Activated CD4-positive, alpha-beta T cell treated with anti-CD3 and anti-CD28 coated beads, Interleukin-2, amount 50 U/mL, for 24 hours (primary cell): Measurements from ENCODE around the gene DNAH10.

ENCODE experiments used
- DNase-seq, 2 donors: peaks; one replicate each; pipeline ENCODE4 v3.0.0-alpha.2; 2020; ENCODE audit warnings: low read depth in 1 of 2, low spot score in 1 of 2

DNAH10 gene

GRCh38 chr12:123743002-123743401, 19.1 kb upstream of the DNAH10 start:
- DNase-seq = no peak

GRCh38 chr12:123744836-123745235, 17.3 kb upstream of the DNAH10 start:
- DNase-seq = no peak

GRCh38 chr12:123747309-123747708, 14.8 kb upstream of the DNAH10 start:
- DNase-seq = no peak

GRCh38 chr12:123748161-123748560, 13.9 kb upstream of the DNAH10 start:
- no peak for DNase-seq

- no peak for DNase-seq
Observed at GRCh38 chr12:123748661-123749060, 13.4 kb upstream of the DNAH10 start.

GRCh38 chr12:123749355-123749754, 12.7 kb upstream of the DNAH10 start:
- DNase-seq = no peak

GRCh38 chr12:123750159-123750656, 11.9 kb upstream of the DNAH10 start:
- DNase-seq = no peak

GRCh38 chr12:123752046-123752445, 10.1 kb upstream of the DNAH10 start:
- DNase-seq = no peak

- DNase-seq = no peak
Observed at GRCh38 chr12:123754041-123754772, 7.9 kb upstream of the DNAH10 start.

GRCh38 chr12:123757561-123757960, 4.5 kb upstream of the DNAH10 start:
- no peak for DNase-seq

GRCh38 chr12:123760267-123760938, 1.7 kb upstream of the DNAH10 start:
- DNase-seq = no peak

- no peak for DNase-seq
Observed at GRCh38 chr12:123762715-123763052, 583 bp downstream of the DNAH10 start.

- no peak for DNase-seq
Observed at GRCh38 chr12:123763093-123763492, 992 bp downstream of the DNAH10 start.

GRCh38 chr12:123764109-123764508, 2.0 kb downstream of the DNAH10 start:
- DNase-seq = no peak

- no peak for DNase-seq
Observed at GRCh38 chr12:123765504-123766035, 3.5 kb downstream of the DNAH10 start.

GRCh38 chr12:123767613-123768012, 5.5 kb downstream of the DNAH10 start:
- DNase-seq = no peak

- DNase-seq = no peak
Observed at GRCh38 chr12:123771261-123771660, 9.2 kb downstream of the DNAH10 start.

- no peak for DNase-seq
Observed at GRCh38 chr12:123772074-123772473, 10.0 kb downstream of the DNAH10 start.

GRCh38 chr12:123773375-123773774, 11.3 kb downstream of the DNAH10 start:
- no peak for DNase-seq

- DNase-seq = no peak
Observed at GRCh38 chr12:123779551-123779950, 17.4 kb downstream of the DNAH10 start.

GRCh38 chr12:123782997-123783792, 21.1 kb downstream of the DNAH10 start:
- DNase-seq = no peak

GRCh38 chr12:123787466-123787865, 25.4 kb downstream of the DNAH10 start:
- DNase-seq = no peak
